Hematopoietic multipotent progenitor cell (in vitro differentiated cells): ENCODE measurements around the gene SERP1. TPM values are rescaled to one million over a fixed set of nuclear protein-coding genes. Genes with fewer than 3 reads are reported as not detected.
"Not testable (repeated sequence)": the region's sequence is repeated elsewhere in the genome, so short reads cannot be mapped to it uniquely, and the experiment has no call there.

ENCODE experiments used
- DNase-seq, 3 donors: peaks; one replicate each; pipeline ENCODE4 v3.0.0-alpha.2; 2011 to 2015; ENCODE audit warnings: low read depth in 2 of 3, low spot score in 2 of 3
- total RNA-seq: library from RNA; depleted of rRNA; stranded (reverse); fragments of >200 nt; gene quantifications from one replicate; pipeline ENCODE4 v1.2.3, GENCODE V29; 2012

SERP1 gene
- total RNA-seq, 1 donor: 275 TPM

DNA sequence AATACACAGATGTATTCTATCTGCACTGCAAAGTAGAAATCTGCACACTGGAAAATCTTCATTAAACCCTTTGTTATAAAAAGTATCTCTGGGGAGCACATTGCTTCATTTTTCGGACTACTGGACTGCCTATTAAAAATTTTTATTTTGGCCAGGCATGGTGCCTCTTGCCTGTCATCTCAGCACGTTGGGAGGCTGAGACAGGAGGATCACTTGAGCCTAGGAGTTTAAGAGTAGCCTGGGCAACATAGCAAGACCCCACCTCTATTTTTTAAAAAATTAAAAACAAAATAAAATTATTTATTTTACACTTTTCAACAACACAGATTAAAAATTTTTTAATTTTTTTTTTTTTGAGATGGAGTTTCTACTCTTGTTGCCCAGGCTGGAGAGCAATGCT is 6.0 kb downstream of the SERP1 start:
- DNase-seq: no peak

DNA sequence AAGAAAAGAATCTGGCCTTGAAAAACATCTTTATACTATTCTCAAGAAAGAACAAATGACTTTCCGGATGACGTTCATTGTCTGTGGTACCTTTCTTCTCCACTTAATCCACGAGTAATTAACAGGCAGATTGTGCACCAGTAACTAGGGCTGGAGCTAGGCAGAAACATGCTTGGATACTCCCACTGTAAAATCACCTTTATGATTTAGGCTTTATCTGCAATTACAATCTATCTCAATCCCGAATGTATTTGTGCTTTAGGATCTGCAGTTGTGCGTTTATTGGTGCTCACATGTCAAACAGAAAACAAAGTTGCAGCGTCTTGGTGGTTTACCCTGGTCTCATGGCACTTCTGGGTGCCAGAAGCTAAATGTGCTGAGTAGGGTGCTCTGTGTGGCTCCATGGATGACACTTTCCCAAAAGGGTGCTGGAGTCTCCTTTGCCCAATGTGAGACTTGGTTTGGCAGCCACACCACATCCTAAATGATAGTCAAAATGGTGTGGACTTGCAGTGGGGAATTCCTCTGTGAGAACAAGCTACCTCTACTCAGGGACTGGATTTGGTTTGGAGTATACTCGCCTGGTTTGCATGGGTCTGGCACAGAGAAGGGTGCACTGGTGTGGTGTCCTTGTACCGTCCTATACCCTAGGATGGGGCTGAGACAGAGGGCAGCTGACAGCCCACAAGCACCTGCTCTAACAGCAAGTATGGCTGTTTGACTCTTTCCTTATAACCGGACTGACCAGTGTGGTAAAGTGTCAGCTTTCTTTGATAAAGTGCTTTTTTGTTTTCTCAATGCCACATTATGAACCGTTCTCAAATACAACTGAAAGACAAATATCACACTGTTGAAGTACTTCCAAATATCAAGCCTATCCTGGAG is 7.7 kb downstream of the SERP1 start:
- no peak for DNase-seq

DNA sequence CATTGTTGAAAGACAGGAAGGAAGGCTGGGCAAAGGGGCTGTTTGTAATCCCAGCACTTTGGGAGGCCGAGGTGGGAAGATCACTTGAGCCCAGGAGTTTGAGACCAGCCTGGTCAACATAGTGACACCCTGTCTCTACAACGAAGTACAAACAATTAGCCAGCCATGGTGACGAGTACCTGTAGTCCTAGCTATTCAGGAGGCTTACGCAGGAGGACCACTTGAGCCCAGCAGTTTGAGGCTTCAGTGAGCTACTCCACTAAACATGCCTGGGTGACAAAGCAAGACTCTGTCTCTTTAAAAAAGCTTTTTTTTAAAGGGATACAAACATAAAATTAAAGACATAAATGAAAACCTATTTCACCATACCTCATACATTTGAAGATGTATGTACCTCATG is 11.1 kb downstream of the SERP1 start:
- DNase-seq: no peak

DNA sequence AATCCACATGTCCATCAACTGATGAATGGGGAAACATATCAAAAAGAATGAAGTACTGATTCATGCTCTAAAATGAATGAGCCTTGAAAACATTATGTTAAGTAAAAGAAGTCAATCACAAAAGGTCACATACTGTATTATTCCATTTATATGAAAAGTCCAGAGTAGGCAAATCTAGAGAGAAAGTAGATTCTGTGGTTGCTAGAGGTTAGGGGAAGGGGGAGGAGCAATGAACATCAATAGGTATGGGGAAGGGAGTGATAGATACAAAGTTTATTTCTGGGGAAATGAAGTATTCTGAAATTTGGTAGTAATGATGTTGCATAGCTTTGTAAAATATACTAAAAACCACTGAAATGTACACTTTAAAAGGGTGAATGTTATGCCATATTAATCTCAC is 14.5 kb downstream of the SERP1 start:
- no peak for DNase-seq

DNA sequence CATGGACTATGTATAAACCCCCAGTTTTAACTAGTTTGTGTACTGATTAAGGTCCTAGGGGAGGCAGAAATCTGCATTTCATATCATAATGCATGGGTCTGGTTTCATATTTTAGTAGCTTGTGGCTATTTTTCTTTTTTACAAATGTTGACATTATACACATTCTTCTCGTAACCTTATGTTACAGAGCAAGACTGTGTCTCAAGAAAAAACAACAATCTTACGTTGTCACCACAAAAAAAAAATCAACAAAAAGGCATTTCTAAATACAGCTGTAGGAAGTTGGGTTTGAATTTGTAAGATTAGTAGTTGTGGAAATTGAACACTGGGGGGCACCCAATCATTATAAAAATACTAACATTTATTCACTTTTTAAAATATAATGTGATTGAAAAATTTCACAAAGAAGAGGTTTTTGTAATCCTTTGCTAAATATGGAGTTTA is 17.9 kb downstream of the SERP1 start:
- DNase-seq: peak in 2 of 3 donors; percentile 21 to 69

DNA sequence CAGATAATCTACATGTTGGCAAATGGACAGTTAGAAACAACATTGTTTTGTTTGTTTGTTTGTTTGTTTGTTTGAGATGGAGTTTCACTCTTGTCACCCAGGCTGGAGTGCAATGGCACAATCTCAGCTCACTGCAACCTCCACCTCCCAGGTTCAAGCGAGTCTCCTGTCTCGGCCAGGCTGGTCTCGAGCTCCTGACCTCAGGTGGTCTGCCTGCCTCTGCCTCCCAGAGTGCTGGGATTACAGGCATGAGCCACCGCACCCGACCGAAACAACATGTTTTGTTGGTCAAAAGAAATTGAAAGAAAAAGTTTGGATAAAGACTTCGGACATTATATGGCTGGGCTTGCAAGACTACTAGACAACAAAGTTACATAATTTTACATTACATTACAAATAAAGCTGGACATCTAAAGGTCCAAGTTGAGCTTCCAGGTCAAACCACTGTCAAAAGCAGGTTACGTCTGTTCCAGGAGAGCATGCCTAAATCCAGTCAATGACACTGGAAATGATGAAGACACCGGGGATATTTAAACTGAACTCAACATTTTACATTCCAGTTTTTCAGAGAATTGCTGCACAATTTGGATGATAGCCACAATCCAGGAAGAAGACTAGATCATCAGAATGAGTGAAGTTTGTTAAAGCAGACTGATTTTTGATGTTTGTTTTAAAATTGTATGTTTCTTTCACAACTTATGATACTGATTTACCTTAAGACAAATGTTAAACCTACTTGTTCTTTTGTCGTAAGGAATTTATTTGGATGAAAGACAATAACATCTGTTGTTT is 18.6 kb downstream of the SERP1 start:
- DNase-seq: no peak

DNA sequence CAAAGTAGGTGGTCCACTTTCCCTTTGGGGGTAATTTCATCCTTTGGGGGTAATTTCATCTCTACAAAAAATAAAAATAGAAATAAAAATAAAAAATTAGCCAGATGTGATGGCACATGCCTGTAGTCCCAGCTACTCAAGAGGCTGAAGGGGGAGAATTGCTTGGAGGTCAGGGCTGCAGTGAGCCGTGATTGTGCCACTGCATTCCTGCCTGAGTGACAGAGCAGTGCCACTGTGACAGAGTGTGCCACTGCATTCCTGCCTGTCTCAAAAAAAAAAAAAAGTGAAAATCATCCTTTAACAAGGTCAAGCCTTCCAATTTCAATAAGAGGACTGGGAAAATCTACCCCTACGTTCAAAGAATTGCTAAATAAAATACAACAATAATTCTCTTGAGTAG is 22.8 kb downstream of the SERP1 start:
- no peak for DNase-seq

DNA sequence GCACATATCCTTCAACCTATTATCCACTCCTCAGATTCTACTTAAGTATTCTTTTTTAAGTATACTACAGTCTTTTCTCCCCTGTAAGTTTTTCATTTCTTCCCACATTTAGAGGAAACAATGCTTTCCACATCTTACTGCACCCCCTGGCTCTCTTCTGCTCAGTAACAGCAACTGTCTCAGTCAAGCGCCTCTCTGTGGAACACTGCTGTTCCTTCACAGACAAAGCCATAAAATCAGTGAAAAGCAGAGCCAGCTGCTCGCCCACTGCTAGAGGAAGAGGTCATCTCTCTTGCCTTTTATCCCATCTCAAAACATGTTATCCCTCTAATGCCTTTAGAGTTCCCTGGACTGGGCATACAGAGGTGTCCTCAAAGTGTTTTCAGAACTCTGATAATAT is 24.8 kb downstream of the SERP1 start:
- no peak for DNase-seq

DNA sequence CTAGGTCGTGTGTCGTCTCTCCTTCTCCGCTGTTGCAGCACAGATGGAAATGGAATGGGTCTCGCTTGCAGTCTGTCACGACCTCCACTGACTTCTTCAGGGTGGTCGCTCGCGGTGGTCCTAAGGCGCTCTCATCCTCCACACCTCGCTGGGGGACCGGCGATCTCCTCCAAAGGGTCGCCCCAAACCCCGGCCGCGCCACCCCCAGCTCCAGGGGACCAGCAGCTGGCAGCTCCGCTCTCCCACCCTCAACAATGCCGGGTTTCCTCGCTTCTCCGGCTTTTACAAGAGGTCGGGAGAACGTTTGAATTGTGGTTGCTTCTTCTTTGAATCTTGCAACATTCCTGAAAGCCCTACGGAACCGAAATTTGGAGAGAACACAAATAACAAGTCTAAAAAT is 25.9 kb downstream of the SERP1 start:
- DNase-seq: no peak

DNA sequence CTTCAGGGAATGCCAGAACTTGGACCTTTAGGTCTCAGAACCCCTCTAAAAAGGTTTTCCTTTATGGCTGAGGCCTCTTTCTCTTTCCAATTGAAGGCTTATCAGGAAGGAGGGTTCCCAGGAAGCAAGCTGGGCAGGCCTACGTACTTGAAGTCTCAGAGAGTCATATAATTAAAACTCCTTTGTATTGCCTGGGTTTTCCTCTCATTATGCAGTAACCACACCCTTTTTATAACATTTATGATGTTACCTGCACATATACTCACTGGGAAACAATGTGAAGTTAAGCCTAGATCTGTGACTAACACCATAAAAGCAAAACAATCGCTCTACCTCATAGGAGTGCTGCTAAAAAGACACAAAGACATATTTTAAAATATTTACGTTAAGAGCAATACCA is 27.3 kb downstream of the SERP1 start:
- no peak for DNase-seq

DNA sequence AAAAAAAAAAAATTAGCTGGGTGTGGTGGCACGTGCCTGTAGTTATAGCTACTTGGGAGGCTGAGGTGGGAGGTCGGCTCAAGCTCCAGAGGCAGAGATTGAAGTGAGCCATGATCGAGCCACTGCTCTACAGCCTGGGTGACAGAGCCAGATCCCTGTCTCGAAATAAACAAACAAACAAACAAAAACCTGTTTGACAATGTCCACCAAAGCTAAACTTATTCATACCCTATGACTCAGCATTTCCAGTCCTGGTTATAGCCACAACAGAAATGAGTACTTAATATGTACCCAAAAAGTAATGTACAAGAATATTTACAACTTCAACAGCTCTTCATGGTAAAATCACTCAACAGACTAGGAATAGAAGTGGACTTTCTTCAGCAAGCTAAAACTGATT is 31.1 kb downstream of the SERP1 start:
- no peak for DNase-seq

DNA sequence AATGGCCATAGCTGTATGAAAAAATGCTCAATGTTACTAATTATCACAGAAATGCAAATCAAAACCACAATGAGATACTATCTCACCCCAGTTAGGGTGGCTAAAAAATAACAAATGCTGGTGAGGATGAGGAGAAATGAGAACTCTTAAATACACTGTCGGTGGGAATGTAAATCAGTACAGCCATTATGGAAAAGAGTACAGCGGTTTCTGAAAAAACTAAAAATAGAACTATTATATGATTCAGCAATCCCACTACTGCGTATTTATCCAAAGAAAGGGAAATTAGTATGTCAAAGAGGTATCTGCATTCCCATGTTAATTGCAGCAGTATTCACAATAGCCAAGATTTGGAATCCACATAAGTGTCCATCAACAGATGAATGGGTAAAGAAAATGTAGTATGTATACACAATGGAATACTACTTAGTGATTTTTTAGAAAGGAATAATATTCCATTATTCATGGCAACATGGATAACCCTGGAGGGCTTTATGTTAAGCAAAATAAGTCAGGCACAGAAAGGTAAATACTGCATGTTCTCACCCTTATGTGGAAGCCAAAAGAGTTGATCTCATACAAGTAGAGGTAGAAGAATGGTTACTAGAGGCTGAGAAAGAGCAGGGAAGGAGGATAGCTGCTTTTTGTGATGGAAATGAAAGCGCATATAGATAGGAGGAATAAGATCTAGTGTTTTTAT is 35.0 kb downstream of the SERP1 start:
- no peak for DNase-seq

DNA sequence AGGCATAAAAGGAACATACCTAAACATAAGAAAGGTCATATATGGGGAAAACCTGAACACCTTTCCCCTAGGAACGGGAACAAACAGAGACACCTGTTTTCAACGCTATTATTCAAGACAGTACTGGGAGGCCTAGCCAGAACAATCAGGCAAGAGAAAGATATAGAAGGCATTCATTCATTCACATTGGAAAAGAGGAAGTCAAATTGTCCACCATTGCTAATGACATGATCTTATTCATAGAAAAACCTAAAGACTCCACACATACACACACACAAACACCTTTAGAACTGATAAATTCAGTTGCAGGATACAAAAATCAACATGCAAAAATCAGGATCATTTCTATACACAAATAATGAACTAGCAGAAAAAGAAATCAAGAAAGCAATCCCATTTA is 36.5 kb downstream of the SERP1 start:
- no peak for DNase-seq

DNA sequence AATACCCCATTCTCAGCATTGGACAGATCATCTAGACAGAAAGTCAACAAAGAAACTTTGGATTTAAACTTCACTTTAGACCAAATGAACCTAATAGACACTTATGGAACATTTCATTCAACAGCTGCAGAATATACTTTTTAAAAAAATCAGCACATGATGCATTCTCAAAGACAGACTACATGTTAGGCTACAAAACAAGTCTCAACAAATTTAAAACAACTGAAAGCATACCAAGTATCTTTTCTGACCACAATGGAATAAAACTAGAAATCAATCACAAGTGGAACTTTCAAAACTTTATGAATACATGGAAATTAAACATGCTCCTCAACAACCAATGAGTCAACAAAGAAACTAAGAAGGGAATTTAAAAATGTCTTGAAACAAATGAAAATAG is 37.9 kb downstream of the SERP1 start:
- no peak for DNase-seq

DNA sequence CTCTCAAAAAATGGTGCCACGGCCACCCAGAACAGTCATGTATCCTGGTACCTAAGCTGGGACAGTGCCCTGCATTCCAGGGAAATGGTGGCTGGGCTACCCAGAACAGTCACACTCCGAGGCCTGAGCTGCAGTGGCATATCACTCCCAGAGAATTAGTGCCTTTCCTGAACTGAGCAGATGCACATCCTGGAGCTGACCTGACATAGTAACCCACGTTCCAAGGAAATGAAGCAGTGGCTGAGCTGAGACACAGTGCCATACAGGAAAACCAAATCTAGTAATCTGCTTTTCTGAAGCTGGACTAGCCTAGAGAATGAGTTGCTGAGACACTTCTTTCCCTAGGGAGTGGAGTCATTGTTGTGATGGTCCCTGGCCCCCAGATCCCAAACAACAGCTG is 41.8 kb downstream of the SERP1 start:
- DNase-seq: no peak

DNA sequence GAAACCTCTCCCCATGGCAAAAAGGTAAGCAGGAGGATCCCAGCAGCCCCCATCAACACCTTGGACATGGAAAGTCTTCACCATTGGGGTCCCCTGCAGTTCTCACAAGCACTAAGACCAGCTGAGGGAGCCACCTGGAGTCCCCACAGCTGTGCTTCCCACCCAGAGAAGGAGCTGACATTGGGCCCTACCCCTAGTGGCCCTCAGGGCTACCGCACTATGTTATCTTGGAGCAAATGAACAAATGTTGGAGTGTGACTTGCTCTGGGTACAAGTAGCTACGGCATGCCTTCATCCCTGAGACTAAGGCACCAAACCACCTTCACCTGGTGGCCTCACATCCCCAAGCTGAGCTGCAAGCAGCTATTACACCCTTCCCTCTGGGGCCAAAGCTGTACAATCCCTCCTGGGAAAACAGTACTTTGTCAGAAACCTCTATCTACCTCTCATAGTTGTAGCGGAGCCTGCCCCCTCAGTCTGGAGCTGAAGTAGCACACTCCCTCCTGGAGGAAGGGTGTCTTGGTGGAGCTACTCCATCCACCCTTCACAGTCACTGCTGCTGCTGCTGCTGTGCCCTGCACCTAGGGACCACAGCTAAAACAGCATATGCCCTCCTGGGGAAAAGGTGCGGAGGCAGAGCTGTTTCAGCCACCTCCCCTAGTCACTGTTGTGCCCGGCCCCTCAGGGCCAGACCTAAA is 42.7 kb downstream of the SERP1 start:
- no peak for DNase-seq

DNA sequence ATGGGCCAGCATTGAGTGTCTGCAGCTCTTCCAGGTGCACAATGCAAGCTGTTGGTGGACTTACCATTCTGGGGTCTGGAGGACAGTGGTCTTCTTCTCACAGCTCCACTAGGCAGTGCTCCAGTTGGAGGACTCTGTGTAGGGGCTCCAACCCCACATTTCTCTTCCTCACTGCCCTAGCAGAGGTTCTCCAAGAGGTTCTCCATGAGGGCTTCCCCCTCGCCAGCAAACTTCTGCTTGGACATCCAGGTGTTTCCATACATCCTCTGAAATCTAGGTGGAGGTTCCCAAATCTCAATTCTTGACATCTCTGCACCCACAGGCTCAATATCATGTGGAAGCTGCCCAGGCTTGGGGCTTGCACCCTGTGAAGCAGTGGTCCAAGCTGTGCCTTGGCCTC is 45.3 kb downstream of the SERP1 start:
- not testable (repeated sequence) for DNase-seq

DNA sequence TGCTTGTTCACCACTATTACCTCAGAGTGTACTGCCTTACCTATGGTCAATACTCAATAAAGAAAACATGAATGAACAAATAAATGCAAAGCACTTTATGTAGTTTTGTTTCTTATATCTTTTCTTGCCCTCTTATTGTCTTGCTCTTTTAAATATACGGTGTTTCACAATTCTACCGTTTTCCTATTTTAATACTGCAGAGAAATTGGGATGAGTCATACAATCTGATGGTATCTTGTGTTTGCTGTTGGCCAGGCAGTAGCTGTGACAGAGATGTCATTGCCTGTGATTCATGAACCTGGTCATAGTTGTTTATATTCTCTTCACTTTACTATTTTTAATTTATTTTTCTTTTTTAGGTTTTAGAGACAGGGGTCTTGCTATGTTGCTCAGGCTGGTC is 48.3 kb downstream of the SERP1 start:
- peak in 1 of 3 donors; percentile 11 for DNase-seq

DNA sequence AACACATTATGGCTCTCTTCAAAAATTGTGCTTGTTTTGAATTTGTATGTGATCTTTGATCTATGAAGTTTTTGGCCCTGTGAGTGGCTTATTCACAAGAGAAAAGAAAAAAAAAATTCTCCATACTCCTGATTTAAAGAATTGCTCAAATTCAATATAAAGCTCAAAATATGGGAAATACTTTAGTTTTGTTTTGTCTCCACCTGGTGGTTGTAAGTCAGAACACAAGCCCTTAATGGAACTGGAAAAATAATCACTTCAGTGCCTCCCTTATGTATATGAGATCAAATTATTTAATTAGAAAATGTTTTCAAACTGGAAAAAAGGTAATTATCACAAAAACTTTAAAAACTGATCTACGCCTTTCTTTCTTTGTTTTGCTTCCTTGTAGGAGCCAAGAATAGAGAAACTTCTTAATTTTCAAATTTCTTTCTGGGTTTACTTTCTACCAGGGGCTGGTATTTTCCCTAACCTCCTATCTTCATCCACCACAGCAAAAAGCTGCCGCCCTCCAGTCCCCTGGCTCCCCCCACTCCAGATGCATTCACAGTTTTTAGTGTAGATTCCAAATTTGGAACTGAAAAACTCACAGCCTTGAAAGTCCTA is 50.6 kb downstream of the SERP1 start:
- DNase-seq: peak; percentile 22 to 72 (median 40)

DNA sequence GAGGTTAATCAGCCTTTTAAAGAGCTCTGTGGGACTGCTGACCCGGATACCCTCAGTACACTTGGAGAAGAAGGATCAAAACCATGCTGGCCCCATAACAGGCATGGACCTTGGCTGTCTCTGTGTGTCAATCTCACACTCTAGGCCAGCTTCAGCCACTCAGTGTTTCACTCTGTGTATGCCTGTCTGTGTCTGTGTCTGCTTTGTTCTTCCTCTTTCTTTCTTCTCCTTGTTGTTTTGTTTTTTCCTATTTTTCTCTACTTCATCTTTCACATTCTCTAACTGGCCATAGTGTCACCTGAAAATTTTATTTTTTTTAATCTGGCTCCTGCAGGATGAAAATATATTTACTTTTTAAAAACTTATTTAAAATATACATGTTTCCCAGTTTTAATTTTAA is 51.1 kb downstream of the SERP1 start:
- peak in 1 of 3 donors; percentile 20 for DNase-seq
